IPS-20b (cell line): ENCODE data around the gene FRMD6.

Experiments used
- H3K27ac ChIP-seq: one replicate; pipeline ENCODE4 v1.5.1; 2013; ENCODE audit warnings: low read length
- H3K27me3 ChIP-seq: 2 replicates; pipeline ENCODE4 v1.6.1; 2013; ENCODE audit warnings: mild to moderate bottlenecking, low read length, inconsistent platforms; ENCODE audit not compliant: insufficient read depth
- H3K36me3 ChIP-seq: 2 replicates; pipeline ENCODE4 v1.6.1; 2013; ENCODE audit warnings: low read depth, mild to moderate bottlenecking, inconsistent platforms, low read length, moderate library complexity; ENCODE audit not compliant: insufficient read depth
- H3K4me1 ChIP-seq: 2 replicates; pipeline ENCODE4 v1.6.1; 2013; ENCODE audit warnings: mild to moderate bottlenecking, control low read depth, inconsistent platforms, low read length, moderate library complexity; ENCODE audit not compliant: insufficient read depth
- H3K4me3 ChIP-seq: 2 replicates; pipeline ENCODE4 v1.5.1; 2013; ENCODE audit warnings: mild to moderate bottlenecking, low read length, inconsistent platforms
- H3K9ac ChIP-seq: 2 replicates; pipeline ENCODE4 v1.6.1; 2013; ENCODE audit warnings: low read depth, mild to moderate bottlenecking, inconsistent platforms, low read length, moderate library complexity
- H3K9me3 ChIP-seq: 2 replicates; pipeline ENCODE4 v1.6.1; 2013; ENCODE audit warnings: mild to moderate bottlenecking, low read depth, low read length, inconsistent platforms; ENCODE audit not compliant: insufficient read depth

Gene FRMD6

GRCh38 chr14:51676549-51676948, 24.8 kb downstream of the FRMD6 start:
- no peak overlapping the region for H3K4me3 ChIP-seq
- H3K36me3 ChIP-seq = no peaks in the 10 kb centered on the region
- no peaks in the 10 kb centered on the region for H3K9me3 ChIP-seq
- no peak overlapping the region for H3K9ac ChIP-seq
- no peaks in the 10 kb centered on the region for H3K4me1 ChIP-seq
- H3K27ac ChIP-seq = no peak overlapping the region
- H3K27me3 ChIP-seq = no peaks in the 10 kb centered on the region

DNA sequence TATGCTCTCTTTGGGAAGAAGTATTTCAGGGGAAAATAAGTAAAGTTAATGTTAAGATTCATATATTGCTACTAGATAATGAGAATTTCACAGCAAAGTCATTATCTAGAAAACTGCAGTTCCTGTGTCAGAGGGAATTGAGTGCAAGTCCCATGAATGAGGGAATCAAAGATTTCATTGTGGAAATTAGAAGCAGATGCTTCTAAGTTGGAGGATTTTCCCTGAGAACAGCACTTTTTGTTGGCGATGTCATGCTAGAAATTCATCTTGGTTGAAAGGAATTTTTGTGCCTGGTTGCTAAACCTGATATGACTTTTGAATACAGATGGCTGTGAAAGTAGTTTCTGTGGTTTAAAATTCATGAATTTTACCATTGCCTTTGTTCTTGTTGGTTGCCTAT, 25.6 kb downstream of the FRMD6 start:
- no peak overlapping the region for H3K9ac ChIP-seq
- H3K27me3 ChIP-seq = no peaks in the 10 kb centered on the region
- H3K4me1 ChIP-seq = no peaks in the 10 kb centered on the region
- no peaks in the 10 kb centered on the region for H3K9me3 ChIP-seq
- no peak overlapping the region for H3K27ac ChIP-seq
- H3K4me3 ChIP-seq = no peak overlapping the region
- H3K36me3 ChIP-seq = no peaks in the 10 kb centered on the region

GRCh38 chr14:51677738-51678137, 26.0 kb downstream of the FRMD6 start:
- no peaks in the 10 kb centered on the region for H3K27me3 ChIP-seq
- no peak overlapping the region for H3K27ac ChIP-seq
- no peak overlapping the region for H3K9ac ChIP-seq
- no peaks in the 10 kb centered on the region for H3K36me3 ChIP-seq
- no peak overlapping the region for H3K4me3 ChIP-seq
- H3K9me3 ChIP-seq = no peaks in the 10 kb centered on the region
- H3K4me1 ChIP-seq = no peaks in the 10 kb centered on the region

DNA sequence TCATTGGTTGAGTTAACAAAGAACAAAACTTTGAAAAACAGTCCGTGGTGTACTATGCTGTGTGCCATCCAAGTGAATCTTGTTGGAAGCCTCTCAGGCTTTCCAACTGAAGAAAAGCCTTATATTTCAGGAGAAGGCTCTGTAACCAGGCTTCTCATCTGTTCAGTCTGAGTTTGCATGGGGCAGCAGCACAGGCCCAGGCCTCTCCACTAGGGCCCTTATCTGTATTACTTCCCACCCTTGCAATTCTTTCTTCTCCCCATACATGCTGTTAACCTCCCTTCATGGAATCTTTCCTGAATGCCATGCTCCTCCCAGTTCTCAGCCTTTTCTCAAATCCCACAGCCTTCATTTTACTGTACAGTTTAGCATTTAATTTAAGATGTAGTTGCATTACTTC, 28.3 kb downstream of the FRMD6 start:
- no peak overlapping the region for H3K4me3 ChIP-seq
- H3K9me3 ChIP-seq = no peaks in the 10 kb centered on the region
- H3K4me1 ChIP-seq = no peaks in the 10 kb centered on the region
- H3K36me3 ChIP-seq = no peaks in the 10 kb centered on the region
- no peak overlapping the region for H3K27ac ChIP-seq
- H3K9ac ChIP-seq = no peak overlapping the region
- H3K27me3 ChIP-seq = no peaks in the 10 kb centered on the region

DNA sequence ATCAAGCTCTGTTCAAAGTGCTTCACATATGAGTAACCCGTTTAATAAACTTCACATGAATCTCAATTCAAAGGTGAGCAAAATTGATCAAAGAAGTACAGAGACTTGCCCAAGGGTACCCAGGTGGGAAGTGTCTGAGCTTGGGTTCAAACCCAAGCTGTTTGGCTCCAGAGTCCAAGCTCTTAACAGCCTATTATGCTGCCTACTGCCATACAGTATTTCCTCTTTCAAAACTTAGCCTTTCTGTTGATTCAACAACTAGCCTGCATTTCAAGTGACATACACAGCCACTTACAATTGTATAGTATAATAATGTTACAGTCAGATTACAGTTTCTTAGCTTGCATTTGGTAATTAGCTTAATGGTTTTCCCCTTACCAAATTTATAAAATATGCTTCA, 29.7 kb downstream of the FRMD6 start:
- H3K27me3 ChIP-seq = no peaks in the 10 kb centered on the region
- H3K4me3 ChIP-seq = no peak overlapping the region
- H3K9me3 ChIP-seq = no peaks in the 10 kb centered on the region
- H3K4me1 ChIP-seq = no peaks in the 10 kb centered on the region
- H3K9ac ChIP-seq = no peak overlapping the region
- no peaks in the 10 kb centered on the region for H3K36me3 ChIP-seq
- no peak overlapping the region for H3K27ac ChIP-seq

GRCh38 chr14:51682411-51682810, 30.7 kb downstream of the FRMD6 start:
- Histone ChIP-seq H3K36me3 (no peaks in the 10 kb centered on the region), H3K4me3 (no peak overlapping the region), H3K9me3 (no peaks in the 10 kb centered on the region), H3K9ac (no peak overlapping the region), H3K27me3 (no peaks in the 10 kb centered on the region), H3K27ac (no peak overlapping the region), H3K4me1 (no peaks in the 10 kb centered on the region)

DNA sequence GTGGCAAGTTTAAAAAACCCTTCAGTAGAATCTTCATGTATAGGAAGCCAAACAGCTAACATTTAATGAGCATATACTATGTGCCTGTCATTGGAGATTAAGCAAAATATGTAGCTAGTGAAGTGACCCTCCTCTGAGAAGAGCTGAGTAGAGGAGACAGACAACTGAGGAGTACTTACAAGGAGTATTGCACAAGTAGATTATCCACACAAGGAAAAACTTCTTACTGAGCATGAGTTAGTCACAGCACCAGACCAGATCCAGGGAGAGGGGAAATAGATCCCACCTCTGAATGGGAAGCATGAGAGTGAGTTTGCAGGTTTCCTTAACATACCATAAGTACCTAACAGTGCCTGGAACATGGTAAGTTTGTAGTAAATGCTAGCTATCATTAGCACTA, 33.0 kb downstream of the FRMD6 start:
- Histone ChIP-seq H3K36me3 (no peaks in the 10 kb centered on the region), H3K9ac (no peak overlapping the region), H3K4me1 (no peaks in the 10 kb centered on the region), H3K4me3 (no peak overlapping the region), H3K27me3 (no peaks in the 10 kb centered on the region), H3K9me3 (no peaks in the 10 kb centered on the region), H3K27ac (no peak overlapping the region)

GRCh38 chr14:51691176-51691575, 39.5 kb downstream of the FRMD6 start:
- no peaks in the 10 kb centered on the region for H3K36me3 ChIP-seq
- no peaks in the 10 kb centered on the region for H3K4me1 ChIP-seq
- H3K27me3 ChIP-seq = no peaks in the 10 kb centered on the region
- no peak overlapping the region for H3K27ac ChIP-seq
- H3K9me3 ChIP-seq = no peaks in the 10 kb centered on the region
- H3K4me3 ChIP-seq = no peak overlapping the region
- no peak overlapping the region for H3K9ac ChIP-seq

- H3K27ac ChIP-seq = no peak overlapping the region
- H3K27me3 ChIP-seq = no peaks in the 10 kb centered on the region
- H3K9ac ChIP-seq = no peak overlapping the region
- no peaks in the 10 kb centered on the region for H3K9me3 ChIP-seq
- no peaks in the 10 kb centered on the region for H3K4me1 ChIP-seq
- no peaks in the 10 kb centered on the region for H3K36me3 ChIP-seq
- H3K4me3 ChIP-seq = no peak overlapping the region
Observed at GRCh38 chr14:51692646-51693045, 40.9 kb downstream of the FRMD6 start.

DNA sequence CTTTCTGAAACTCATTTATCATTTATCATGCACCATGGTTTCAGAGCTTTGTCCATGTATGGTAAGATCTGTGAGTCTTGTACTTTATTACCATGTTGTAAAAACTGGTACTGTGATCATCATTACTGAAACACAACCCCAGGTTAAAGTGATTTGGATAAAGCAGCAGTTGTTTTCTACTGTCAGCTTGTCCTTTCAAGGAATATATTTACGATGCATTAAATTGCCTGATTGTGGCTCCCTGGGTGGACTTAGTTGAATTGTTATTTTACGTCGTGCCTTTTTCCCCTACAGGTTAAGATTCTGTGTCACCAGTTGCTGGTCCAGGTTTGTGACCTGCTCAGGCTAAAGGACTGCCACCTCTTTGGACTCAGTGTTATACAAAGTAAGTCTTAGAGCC, 46.1 kb downstream of the FRMD6 start:
- no peaks in the 10 kb centered on the region for H3K9me3 ChIP-seq
- H3K4me1 ChIP-seq = peaks cover 7% of the 10 kb centered on the region
- no peak overlapping the region for H3K4me3 ChIP-seq
- no peak overlapping the region for H3K9ac ChIP-seq
- no peaks in the 10 kb centered on the region for H3K27me3 ChIP-seq
- H3K36me3 ChIP-seq = no peaks in the 10 kb centered on the region
- no peak overlapping the region for H3K27ac ChIP-seq

GRCh38 chr14:51701951-51702350, 50.2 kb downstream of the FRMD6 start:
- H3K27ac ChIP-seq = no peak overlapping the region
- H3K9me3 ChIP-seq = no peaks in the 10 kb centered on the region
- peaks cover 20% of the 10 kb centered on the region for H3K4me1 ChIP-seq
- H3K36me3 ChIP-seq = no peaks in the 10 kb centered on the region
- no peak overlapping the region for H3K4me3 ChIP-seq
- no peak overlapping the region for H3K9ac ChIP-seq
- H3K27me3 ChIP-seq = no peaks in the 10 kb centered on the region

DNA sequence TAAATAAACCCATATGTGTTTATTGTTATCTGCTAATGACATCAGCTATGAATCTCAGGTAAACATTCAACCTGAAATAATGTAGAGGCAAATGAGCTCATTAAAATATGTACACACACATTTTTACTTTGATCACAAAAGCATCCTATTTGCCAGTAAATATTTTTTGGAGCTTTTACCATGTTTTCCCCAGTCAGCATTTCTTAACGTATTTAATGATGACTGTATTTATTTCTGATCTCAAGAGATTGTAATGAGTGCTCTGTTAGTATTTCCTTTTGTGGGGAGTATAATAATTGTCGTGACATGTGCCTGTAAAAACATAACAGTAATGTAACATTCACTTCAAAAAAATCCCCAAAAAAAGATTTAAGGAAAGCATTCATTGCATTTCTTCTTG, 52.1 kb downstream of the FRMD6 start:
- Histone ChIP-seq H3K4me3 (no peak overlapping the region), H3K4me1 (peaks cover 20% of the 10 kb centered on the region), H3K27ac (no peak overlapping the region), H3K27me3 (no peaks in the 10 kb centered on the region), H3K9me3 (no peaks in the 10 kb centered on the region), H3K9ac (no peak overlapping the region), H3K36me3 (0 out of 2 replicates have a peak, but pooled peaks cover 4% of the 10 kb centered on the region)

- H3K27me3 ChIP-seq = no peaks in the 10 kb centered on the region
Observed at GRCh38 chr14:51704545-51704944, 52.8 kb downstream of the FRMD6 start.

More at GRCh38 chr14:51704545-51704944, 52.8 kb downstream of the FRMD6 start:
- no peak overlapping the region for H3K9ac ChIP-seq
- H3K9me3 ChIP-seq = no peaks in the 10 kb centered on the region
- H3K4me1 ChIP-seq = peaks cover 20% of the 10 kb centered on the region
- H3K36me3 ChIP-seq = 0 out of 2 replicates have a peak, but pooled peaks cover 4% of the 10 kb centered on the region
- no peak overlapping the region for H3K4me3 ChIP-seq
- H3K27ac ChIP-seq = no peak overlapping the region
